PC-3 (cell line): ENCODE measurements around the gene KRT31.

Source experiments
- EZH2 ChIP-seq: fragments of 300-600 bp; sonication (generic); IDR thresholded peaks from one replicate; pipeline ENCODE4 v1.6.1; 2017; ENCODE audit warnings: antibody characterized with exemption, mild to moderate bottlenecking, low read length; ENCODE audit not compliant: unreplicated experiment
- EZH2phosphoT487 ChIP-seq: fragments of 300-600 bp; sonication (generic); IDR thresholded peaks from 2 replicates; pipeline ENCODE4 v1.6.1; 2018; ENCODE audit warnings: mild to moderate bottlenecking, antibody characterized with exemption, low read length, borderline replicate concordance
- TF ChIP-seq, protein P1 (sequence below): fragments of 300-600 bp; sonication (generic); conservative IDR thresholded peaks from 2 replicates; pipeline ENCODE4 v1.5.1; 2017; ENCODE audit warnings: antibody characterized with exemption, low read depth, mild to moderate bottlenecking, low read length

DNA sequence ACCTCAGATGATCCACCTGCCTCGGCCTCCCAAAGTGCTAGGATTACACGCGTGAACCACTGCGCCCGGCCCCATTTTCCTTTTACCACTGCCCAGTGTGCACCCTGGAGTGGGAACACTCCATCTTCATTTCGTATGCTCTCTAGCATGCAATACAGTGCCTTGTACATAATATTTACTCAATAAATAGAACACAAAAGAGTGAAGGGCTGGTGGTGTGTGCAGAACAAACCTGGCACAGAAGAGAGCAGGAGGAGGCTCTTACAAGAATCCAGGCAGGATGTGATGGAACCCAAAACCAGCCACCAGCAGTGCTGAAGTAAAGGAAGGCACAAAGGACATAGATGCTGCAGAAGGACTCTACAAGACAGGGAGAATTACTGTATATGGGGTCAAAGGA is 19.7 kb upstream of the KRT31 start:
- TF ChIP-seq, protein P1, sequence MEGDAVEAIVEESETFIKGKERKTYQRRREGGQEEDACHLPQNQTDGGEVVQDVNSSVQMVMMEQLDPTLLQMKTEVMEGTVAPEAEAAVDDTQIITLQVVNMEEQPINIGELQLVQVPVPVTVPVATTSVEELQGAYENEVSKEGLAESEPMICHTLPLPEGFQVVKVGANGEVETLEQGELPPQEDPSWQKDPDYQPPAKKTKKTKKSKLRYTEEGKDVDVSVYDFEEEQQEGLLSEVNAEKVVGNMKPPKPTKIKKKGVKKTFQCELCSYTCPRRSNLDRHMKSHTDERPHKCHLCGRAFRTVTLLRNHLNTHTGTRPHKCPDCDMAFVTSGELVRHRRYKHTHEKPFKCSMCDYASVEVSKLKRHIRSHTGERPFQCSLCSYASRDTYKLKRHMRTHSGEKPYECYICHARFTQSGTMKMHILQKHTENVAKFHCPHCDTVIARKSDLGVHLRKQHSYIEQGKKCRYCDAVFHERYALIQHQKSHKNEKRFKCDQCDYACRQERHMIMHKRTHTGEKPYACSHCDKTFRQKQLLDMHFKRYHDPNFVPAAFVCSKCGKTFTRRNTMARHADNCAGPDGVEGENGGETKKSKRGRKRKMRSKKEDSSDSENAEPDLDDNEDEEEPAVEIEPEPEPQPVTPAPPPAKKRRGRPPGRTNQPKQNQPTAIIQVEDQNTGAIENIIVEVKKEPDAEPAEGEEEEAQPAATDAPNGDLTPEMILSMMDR, result no peak
- TF ChIP-seq EZH2phosphoT487 (no peak), EZH2 (no peak)
